ENCODE results near the gene ABCC4. TPM values are rescaled to one million over a fixed set of nuclear protein-coding genes. Genes with fewer than 3 reads are reported as not detected.
"Not testable (repeated sequence)": the region's sequence is repeated elsewhere in the genome, so short reads cannot be mapped to it uniquely, and the experiment has no call there.

Gene ABCC4
- total RNA-seq, 1 donor from 2014 or later: 20.9 TPM

DNA sequence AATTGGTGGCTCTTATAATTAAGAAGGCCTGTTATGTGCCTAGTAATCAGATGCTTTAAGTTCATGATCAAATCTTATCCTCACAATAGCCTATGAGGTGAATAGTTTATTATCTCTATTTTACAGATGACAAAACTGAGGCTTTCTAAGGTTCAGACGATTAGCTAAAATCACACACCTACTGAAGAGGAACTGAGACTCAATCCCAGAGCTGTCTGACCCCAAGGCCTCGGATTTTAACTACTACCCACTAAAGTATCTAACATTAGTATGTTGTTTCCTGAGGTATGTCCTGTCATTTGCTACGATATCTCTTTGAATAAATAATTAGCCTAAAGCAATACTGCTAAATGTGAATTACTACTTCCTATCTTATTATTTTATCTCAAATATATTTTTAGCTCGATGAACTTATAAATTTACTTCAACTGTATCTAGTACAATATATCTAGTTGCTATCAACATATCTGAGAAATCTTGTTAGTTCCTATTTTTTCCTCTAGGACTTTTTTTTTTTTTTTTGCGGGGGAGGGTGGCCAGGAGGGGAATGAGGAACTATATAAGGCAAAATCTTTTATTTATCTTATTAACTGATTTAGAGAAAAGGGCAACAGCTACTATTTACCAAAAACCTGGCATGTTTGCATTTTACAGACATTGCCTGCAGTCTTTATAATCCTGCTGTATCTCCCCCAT, 118.5 kb downstream of the ABCC4 start:
- Mint-ChIP-seq H3K4me1 (peaks cover 36% of the 10 kb centered on the region), H3K27ac (no peak overlapping the region), H3K36me3 (ENCODE audit: low read depth) (peaks cover 38% of the 10 kb centered on the region), H3K27me3 (no peaks in the 10 kb centered on the region), H3K9me3 (peaks cover 13% of the 10 kb centered on the region), H3K4me3 (no peak overlapping the region)
- no peak for DNase-seq
- intact Hi-C loops (cut with micrococcal nuclease): loop anchor here (10.0 kb wide), 1 partner anchor 748 kb away; no protein-coding TSS in a partner anchor

DNA sequence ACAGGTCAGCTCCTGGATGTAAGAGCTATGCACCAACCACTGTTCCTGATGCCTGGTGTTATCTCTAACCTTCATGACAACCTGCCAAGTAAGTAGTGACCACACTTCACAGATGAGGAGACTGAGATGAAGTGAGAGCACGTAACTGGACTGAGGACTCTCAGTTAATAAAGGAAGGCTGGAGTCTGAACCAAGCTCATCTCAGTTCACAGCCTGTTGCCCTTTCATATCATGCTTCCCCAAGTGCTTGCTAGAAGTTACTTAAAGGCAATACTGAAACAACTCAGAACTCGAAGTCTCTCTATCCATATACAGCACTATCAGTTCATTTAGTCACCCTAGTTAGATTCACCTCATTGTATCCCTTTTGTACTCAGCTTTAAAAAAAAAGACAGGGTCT, 119.7 kb downstream of the ABCC4 start:
- no peak for DNase-seq
- no peaks in the 10 kb centered on the region for H3K27me3 Mint-ChIP-seq
- H3K36me3 Mint-ChIP-seq (ENCODE audit: low read depth): peaks cover 48% of the 10 kb centered on the region
- peaks cover 13% of the 10 kb centered on the region for H3K9me3 Mint-ChIP-seq
- H3K4me3 Mint-ChIP-seq: no peak overlapping the region
- H3K27ac Mint-ChIP-seq: no peak overlapping the region
- intact Hi-C loops (cut with micrococcal nuclease): loop anchor here (10.0 kb wide), 1 partner anchor 747 kb away; no protein-coding TSS in a partner anchor
- peaks cover 43% of the 10 kb centered on the region for H3K4me1 Mint-ChIP-seq

DNA sequence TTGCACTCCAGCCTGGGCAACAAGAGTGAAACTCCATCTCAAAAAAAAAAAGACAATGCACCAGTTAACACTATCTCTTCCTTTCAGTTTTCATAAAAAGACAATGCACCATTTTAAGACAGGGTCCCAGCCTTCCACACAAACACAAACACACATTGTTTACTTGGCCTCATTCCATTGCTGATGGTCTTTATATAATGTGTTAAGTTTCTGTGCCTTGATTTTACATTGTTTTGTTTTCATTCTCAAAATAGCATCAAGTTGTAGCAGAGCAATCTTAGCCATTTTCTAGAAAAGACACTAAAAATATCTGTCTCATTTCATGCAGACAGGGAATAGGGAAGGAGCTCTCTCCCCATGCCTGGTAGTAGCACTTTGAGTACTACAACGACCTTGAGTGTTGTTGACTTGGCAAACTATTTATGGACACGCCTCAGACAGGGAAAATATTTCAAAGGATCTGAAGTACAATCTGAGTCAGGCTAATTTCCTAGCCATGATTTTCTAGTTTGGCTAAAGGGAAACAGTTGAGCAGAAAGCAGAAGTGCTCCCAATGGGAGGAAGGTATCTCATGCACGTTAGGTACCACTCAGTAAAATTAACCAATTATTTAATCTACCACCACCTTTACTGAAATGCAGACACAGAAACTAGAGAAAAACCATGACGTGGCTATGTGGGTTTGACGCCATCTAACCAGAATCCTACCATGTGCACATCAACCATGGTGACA, 120.6 kb downstream of the ABCC4 start:
- Mint-ChIP-seq H3K27me3 (no peaks in the 10 kb centered on the region), H3K27ac (peak overlapping the region; percentile 25), H3K9me3 (peaks cover 13% of the 10 kb centered on the region), H3K36me3 (ENCODE audit: low read depth) (peaks cover 47% of the 10 kb centered on the region), H3K4me1 (peaks cover 43% of the 10 kb centered on the region), H3K4me3 (no peak overlapping the region)
- no peak for DNase-seq
- intact Hi-C loops (cut with micrococcal nuclease): loop anchor here (10.0 kb wide), 1 partner anchor 746 kb away; no protein-coding TSS in a partner anchor

DNA sequence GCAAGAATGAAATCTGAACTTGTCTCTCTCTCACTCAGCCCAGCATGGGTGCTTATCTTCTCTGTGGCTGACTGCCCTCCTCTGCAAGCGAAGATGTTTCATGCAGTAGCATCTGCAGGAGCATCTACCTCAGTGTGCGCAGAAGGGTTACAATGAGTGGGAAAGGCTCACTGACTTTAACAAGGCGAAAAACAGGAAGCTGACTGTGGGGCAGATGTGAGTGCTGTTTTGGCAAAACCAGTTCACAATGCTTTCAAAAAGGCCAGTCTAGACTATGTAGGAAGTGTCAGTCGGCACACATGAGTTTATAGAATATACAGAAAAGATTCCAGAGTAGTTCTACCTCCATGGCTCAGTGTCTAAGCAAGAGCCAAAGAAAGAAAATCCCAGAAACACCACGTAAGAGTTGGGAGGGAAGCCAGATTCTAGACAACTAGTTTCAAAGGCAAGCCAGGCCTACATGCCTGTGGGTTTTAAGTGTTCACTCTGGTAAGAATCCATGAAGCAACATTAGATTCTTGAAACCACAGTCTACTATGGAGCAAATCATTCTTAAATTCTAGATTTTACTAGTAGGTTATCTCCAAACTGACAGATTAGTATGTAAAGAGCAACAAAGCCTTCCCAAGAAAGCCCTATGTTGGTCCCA, 124.5 kb downstream of the ABCC4 start:
- DNase-seq: peak; percentile 74
- Mint-ChIP-seq H3K27me3 (no peaks in the 10 kb centered on the region), H3K4me3 (peak overlapping the region; percentile 18), H3K36me3 (ENCODE audit: low read depth) (peaks cover 56% of the 10 kb centered on the region), H3K4me1 (peaks cover 27% of the 10 kb centered on the region), H3K27ac (peak overlapping the region; percentile 80), H3K9me3 (peaks cover 13% of the 10 kb centered on the region)
- intact Hi-C loops (cut with micrococcal nuclease): loop anchor here (2.0 kb wide), 1 partner anchor 126 kb away; no protein-coding TSS in a partner anchor

DNA sequence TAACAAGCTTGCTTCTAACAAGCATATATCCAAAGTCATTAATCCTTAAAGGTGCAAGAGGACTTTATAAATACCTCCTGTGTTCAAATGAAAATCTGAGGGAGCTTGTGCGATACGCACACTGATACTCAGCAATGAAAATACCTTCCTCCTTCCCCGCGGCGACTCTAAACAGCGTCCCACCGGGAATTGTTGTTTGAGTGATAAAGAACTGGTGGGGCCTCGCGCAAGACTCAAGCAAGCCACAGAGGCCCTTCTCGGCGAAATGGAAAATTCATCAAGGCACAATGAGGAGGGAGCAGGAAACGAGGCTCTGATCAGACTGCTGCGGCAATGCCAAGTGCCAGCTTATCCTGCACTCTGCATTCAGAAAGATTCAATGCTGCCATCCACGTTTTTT, 126.7 kb downstream of the ABCC4 start:
- peaks cover 44% of the 10 kb centered on the region for H3K36me3 Mint-ChIP-seq (ENCODE audit: low read depth)
- H3K4me1 Mint-ChIP-seq: peaks cover 19% of the 10 kb centered on the region
- DNase-seq: no peak
- no peaks in the 10 kb centered on the region for H3K27me3 Mint-ChIP-seq
- H3K27ac Mint-ChIP-seq: no peak overlapping the region
- H3K9me3 Mint-ChIP-seq: peaks cover 5% of the 10 kb centered on the region
- intact Hi-C loops (cut with micrococcal nuclease): no loop called here
- H3K4me3 Mint-ChIP-seq: no peak overlapping the region

DNA sequence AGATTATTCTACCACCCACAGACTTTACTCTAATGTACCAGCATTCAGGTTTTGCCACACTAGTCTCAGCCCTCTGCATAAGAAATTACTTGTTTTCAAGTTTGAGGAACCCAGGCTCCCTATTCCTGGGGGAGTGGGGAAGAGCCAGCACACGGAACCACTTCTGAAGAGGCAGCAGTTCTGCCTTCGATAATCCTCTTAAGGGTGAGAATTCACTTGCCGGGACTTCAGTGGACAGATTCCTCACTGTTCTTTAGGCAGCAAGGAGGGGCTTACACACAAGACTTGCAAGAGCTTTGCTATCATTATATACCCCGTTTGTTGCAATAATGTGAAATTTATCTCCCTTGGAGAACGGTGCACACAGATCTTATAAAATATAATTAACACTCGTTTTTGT, 133.1 kb downstream of the ABCC4 start:
- peaks cover 2% of the 10 kb centered on the region for H3K4me1 Mint-ChIP-seq
- intact Hi-C loops (cut with micrococcal nuclease): no loop called here
- H3K9me3 Mint-ChIP-seq: no peaks in the 10 kb centered on the region

DNA sequence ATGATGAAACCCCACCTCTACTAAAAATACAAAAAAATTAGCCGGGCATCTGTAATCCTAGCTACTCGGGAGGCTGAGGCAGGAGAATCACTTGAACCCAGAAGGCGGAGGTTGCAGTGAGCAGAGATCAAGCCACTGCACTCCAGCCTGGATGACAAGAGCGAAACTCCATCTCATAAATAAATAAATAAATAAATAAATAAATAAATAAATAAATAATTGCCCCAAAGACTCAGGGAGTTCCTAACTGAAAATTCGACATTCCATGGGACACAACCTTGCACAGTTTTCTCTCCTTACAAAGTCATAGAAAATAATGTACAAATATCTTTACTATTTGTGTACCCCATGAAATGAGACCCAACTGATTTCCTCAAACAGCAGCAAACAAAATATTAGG, 134.2 kb downstream of the ABCC4 start:
- peaks cover 14% of the 10 kb centered on the region for H3K36me3 Mint-ChIP-seq (ENCODE audit: low read depth)
- H3K27ac Mint-ChIP-seq; H3K9me3 Mint-ChIP-seq; H3K4me3 Mint-ChIP-seq; DNase-seq; intact Hi-C loops (cut with micrococcal nuclease); H3K27me3 Mint-ChIP-seq; H3K4me1 Mint-ChIP-seq: not testable (repeated sequence)

More for the DNA sequence above, 133.1 kb downstream of the ABCC4 start:
- Mint-ChIP-seq H3K27me3 (no peaks in the 10 kb centered on the region), H3K4me3 (no peak overlapping the region), H3K36me3 (ENCODE audit: low read depth) (peaks cover 17% of the 10 kb centered on the region), H3K27ac (no peak overlapping the region)
- no peak for DNase-seq

DNA sequence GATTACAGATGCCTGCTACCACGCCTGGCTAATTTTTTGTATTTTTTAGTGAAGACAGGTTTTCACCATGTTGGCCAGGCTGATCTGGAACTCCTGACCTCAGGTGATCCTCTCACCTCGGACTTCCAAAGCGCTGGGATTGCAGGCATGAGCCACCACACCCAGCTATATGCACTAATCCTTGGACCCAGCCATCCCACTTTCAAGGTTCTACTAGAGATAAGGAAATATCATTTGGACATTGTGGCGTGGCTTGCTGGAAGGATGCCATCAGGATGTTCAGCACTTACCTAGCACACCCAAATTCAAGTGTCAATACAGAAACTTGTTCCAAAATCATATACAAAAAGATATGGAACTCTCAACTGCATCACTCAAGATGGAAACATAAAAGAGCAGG, 136.4 kb downstream of the ABCC4 start:
- intact Hi-C loops (cut with micrococcal nuclease): no loop called here
- no peaks in the 10 kb centered on the region for H3K27me3 Mint-ChIP-seq

DNA sequence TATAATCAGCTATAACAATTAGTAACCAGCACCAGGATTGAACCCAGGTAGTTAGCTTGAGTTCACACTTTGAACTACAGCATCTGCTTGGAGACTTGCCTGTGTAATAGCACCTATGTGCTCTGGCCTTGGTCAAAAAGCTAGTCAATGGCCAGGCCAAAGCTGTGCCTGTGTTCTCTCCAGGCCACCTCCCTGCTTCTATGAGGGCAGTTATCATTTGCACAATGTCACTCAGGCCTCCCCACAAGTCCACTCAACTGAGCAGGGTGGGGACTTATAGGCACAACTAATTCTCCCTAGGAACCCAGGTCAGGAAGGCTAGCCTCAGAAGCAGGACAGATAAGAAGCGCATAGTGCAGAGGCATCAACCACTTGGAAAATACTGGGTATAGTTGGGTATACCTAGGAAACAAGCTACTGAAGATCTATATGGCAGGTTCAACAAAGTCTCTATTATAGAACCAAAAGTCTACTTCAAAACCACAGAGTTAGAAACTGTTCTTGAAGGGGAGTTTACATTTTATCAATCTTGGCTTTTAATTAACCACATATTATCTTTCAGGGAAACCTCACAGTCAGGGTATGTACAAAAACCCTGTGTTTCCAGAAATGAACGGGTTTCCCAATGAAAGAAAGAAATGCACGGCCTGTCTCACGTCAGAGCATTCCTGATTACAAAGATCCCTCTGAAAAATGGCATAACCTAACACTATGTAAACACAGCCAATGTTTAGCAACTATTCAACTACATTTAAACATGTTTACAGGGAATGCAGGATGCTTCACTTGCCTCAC, 140.9 kb downstream of the ABCC4 start:
- Mint-ChIP-seq H3K9me3 (no peaks in the 10 kb centered on the region), H3K4me3 (no peak overlapping the region)

More for the DNA sequence above, 136.4 kb downstream of the ABCC4 start:
- H3K36me3 Mint-ChIP-seq (ENCODE audit: low read depth): peaks cover 19% of the 10 kb centered on the region
- H3K27ac Mint-ChIP-seq: no peak overlapping the region
- no peak for DNase-seq
- peaks cover 2% of the 10 kb centered on the region for H3K4me1 Mint-ChIP-seq
- no peaks in the 10 kb centered on the region for H3K9me3 Mint-ChIP-seq
- no peak overlapping the region for H3K4me3 Mint-ChIP-seq

DNA sequence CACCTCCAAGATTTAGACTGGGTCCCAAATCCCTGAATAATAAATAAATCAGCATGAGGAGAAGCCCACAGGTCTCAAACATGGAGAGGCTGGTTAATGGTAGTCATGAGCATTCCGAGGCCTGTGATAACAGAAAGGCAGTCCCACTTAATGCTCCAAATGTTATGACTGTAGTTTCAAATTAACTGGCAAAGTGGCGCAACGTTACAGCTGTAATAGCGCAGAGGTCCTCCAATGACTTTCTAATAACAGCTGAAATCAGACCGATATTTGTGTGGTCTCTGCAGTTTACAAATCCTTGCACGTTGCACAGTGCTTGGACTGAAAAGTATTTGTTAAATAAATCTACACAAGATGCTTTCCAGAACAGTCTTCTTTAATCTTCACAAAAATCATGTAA, 141.8 kb downstream of the ABCC4 start:
- Mint-ChIP-seq H3K27me3 (no peaks in the 10 kb centered on the region), H3K9me3 (no peaks in the 10 kb centered on the region), H3K4me1 (peaks cover 2% of the 10 kb centered on the region), H3K4me3 (no peak overlapping the region), H3K36me3 (ENCODE audit: low read depth) (peaks cover 14% of the 10 kb centered on the region), H3K27ac (no peak overlapping the region)
- DNase-seq: no peak
- intact Hi-C loops (cut with micrococcal nuclease): loop anchor here (10.0 kb wide), 1 partner anchor 485 kb away; no protein-coding TSS in a partner anchor

More for the DNA sequence above, 140.9 kb downstream of the ABCC4 start:
- peaks cover 14% of the 10 kb centered on the region for H3K36me3 Mint-ChIP-seq (ENCODE audit: low read depth)
- DNase-seq: no peak
- H3K27me3 Mint-ChIP-seq: no peaks in the 10 kb centered on the region
- H3K27ac Mint-ChIP-seq: no peak overlapping the region
- H3K4me1 Mint-ChIP-seq: peaks cover 2% of the 10 kb centered on the region
- intact Hi-C loops (cut with micrococcal nuclease): no loop called here

DNA sequence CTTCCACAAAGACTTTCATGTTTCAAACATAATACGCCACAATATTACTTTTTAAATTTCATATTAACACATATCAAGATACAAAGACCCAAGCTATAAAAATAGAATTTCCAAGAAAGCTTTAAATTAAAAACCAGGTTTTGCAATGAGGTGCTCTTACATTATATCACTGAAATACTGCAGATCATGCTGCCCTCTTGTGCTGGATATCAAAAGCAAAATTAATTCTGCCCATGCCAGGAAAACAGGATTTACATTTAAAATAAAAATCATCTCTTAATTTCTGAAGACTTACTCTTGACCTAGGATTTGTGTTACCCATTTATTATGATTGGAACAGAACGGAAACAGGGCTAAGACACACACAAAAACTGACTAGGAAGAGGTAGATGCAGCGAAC, 145.0 kb downstream of the ABCC4 start:
- Mint-ChIP-seq H3K27ac (no peak overlapping the region), H3K4me1 (peaks cover 8% of the 10 kb centered on the region), H3K36me3 (ENCODE audit: low read depth) (peaks cover 8% of the 10 kb centered on the region), H3K9me3 (no peaks in the 10 kb centered on the region), H3K4me3 (no peak overlapping the region), H3K27me3 (no peaks in the 10 kb centered on the region)
- no peak for DNase-seq
- intact Hi-C loops (cut with micrococcal nuclease): loop anchor here (10.0 kb wide), 1 partner anchor 481 kb away; no protein-coding TSS in a partner anchor

DNA sequence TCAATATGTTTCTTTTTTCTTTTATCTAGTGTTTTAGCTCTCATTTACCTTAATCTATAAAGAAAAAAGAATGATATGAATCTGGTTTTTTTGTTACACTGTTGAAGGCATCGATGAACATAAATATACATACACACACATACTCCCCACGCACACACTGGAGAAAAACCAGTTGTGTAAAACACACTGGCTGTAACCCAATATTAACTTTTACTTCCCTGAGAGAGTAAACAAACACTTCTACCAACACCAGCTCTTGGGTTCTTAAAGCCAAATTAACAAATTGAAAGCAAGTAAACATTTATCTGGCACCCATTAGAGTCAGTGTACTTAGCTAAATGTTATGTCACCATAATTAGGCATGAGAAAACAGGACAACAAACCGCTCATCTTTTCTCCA, 145.7 kb downstream of the ABCC4 start:
- Mint-ChIP-seq H3K4me1 (peaks cover 10% of the 10 kb centered on the region), H3K4me3 (no peak overlapping the region), H3K27me3 (no peaks in the 10 kb centered on the region), H3K9me3 (no peaks in the 10 kb centered on the region), H3K27ac (no peak overlapping the region), H3K36me3 (ENCODE audit: low read depth) (peaks cover 7% of the 10 kb centered on the region)
- intact Hi-C loops (cut with micrococcal nuclease): loop anchor here (2.0 to 10.0 kb wide), 2 partner anchors 29 to 481 kb away; no protein-coding TSS in a partner anchor
- no peak for DNase-seq

DNA sequence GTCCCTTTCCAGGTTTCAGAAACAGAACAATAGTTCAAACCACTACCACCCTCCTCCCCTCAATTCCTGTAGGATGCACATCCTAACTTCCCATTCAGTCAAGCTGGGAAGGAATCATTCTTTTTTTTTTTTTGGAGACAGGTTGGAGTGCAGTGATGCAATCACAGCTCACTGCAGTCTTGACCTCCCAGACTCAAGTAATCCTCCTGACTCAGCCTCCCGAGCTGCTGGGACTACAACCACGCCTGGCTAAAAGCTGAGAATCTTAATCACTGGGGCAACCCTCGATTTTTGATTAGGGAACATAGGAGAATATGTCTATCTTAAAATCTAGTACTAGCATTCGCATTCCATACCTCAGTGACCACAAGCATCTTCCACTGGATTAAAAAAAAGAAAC, 146.2 kb downstream of the ABCC4 start:
- peaks cover 4% of the 10 kb centered on the region for H3K36me3 Mint-ChIP-seq (ENCODE audit: low read depth)
- no peak overlapping the region for H3K27ac Mint-ChIP-seq
- H3K4me1 Mint-ChIP-seq: peaks cover 8% of the 10 kb centered on the region
- no peak for DNase-seq
- H3K27me3 Mint-ChIP-seq: no peaks in the 10 kb centered on the region
- H3K4me3 Mint-ChIP-seq: no peak overlapping the region
- H3K9me3 Mint-ChIP-seq: no peaks in the 10 kb centered on the region
- intact Hi-C loops (cut with micrococcal nuclease): loop anchor here (2.0 to 10.0 kb wide), 2 partner anchors 30 to 480 kb away; no protein-coding TSS in a partner anchor

Data from activated CD4-positive, alpha-beta T cell treated with anti-CD3 and anti-CD28 coated beads, Interleukin-2, amount 10 ng/mL, durations not matched to agents 24 days and 14 days (primary cell).